Measurements from ENCODE around the gene CCER1. TPM values are rescaled to one million over a fixed set of nuclear protein-coding genes. Genes with fewer than 3 reads are reported as not detected.

CCER1 gene
- total RNA-seq, 1 experiment from 2014 or later, result not detected

DNA sequence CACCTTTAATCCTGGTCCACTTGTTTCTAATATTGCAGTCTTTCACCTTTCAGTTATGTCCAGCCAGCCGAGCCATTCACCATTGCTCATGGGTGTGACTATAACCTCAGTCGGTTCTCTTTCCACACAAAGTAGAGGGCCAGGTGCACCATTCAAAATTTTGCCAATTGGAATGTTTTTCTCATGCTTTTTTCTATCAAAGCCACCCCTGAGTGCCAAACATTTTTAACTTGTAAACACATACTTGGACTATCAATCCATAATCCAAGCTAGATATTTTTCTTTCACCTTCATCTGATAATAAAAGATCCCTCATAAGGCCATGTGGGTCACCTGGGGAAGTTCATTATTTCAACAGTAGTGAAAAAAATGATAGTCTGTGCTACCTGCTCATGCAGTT is 52.4 kb downstream of the CCER1 start:
- Histone ChIP-seq H3K4me1 (ENCODE audit: insufficient read depth, low read length) (no peaks in the 10 kb centered on the region), H2BK20ac (ENCODE audit: low read depth, low read length, poor library complexity, severe bottlenecking) (no peak overlapping the region), H2AK5ac (ENCODE audit: insufficient read length, low read length) (no peak overlapping the region), H4K8ac (replicated peaks; ENCODE audit: insufficient read length, low read depth, low read length) (no peak overlapping the region), H3K9ac (ENCODE audit: extremely low read depth, insufficient read length, low read length) (no peak overlapping the region), H3K23ac (ENCODE audit: insufficient read length, low read depth, low read length) (no peak overlapping the region), H3K23me2 (ENCODE audit: insufficient read length, low read depth, low read length, poor library complexity, severe bottlenecking) (no peaks in the 10 kb centered on the region), H3K79me1 (ENCODE audit: insufficient read depth, low read depth, low read length, poor library complexity, severe bottlenecking) (no peaks in the 10 kb centered on the region), H3K56ac (ENCODE audit: insufficient read length, low read depth, low read length) (no peak overlapping the region), H3K4me2 (ENCODE audit: insufficient read depth, insufficient read length, low read length) (no peak overlapping the region), H3K14ac (ENCODE audit: insufficient read depth, low read length) (no peak overlapping the region), H2BK120ac (ENCODE audit: low read depth, low read length, poor library complexity, severe bottlenecking) (no peak overlapping the region), H3K4ac (ENCODE audit: low read depth, low read length) (no peak overlapping the region), H4K5ac (ENCODE audit: insufficient read length, low read depth, low read length) (no peak overlapping the region), H3K9me3 (ENCODE audit: control insufficient read depth, low read depth, low read length) (no peaks in the 10 kb centered on the region), H2BK5ac (ENCODE audit: insufficient read length, low read length) (no peak overlapping the region), H3K18ac (ENCODE audit: insufficient read length, low read depth, low read length) (no peak overlapping the region), H2AFZ (ENCODE audit: low read length) (no peak overlapping the region), H3K27me3 (ENCODE audit: insufficient read depth, low read length) (no peaks in the 10 kb centered on the region), H3K79me2 (ENCODE audit: insufficient read depth, low read length) (no peaks in the 10 kb centered on the region), H4K20me1 (ENCODE audit: control insufficient read depth, insufficient read depth, insufficient read length) (no peaks in the 10 kb centered on the region), H2BK15ac (ENCODE audit: low read depth, low read length) (no peak overlapping the region), H3K27ac (ENCODE audit: insufficient read length, low read depth, low read length) (no peak overlapping the region), H3T11ph (ENCODE audit: low read length) (no peak overlapping the region), H4K91ac (ENCODE audit: insufficient read length, low read depth, low read length) (no peak overlapping the region), H2BK12ac (ENCODE audit: insufficient read length, low read depth, low read length) (no peak overlapping the region)
- no peak overlapping the region for H3K27ac Mint-ChIP-seq
- no CpG with 5 or more reads among the region's 2 CpGs for WGBS (ENCODE audit: extremely low coverage, insufficient read length, low lambda C conversion rate)
- H3K4me3 Mint-ChIP-seq, result no peak overlapping the region
- no peaks in the 10 kb centered on the region for H3K9me3 Mint-ChIP-seq
- H3K4me1 Mint-ChIP-seq, result no peaks in the 10 kb centered on the region
- 0 out of 2 replicates have a peak, but pooled peaks cover 2% of the 10 kb centered on the region for H3K27me3 Mint-ChIP-seq (ENCODE audit: low read depth)
- TF ChIP-seq, protein P1, sequence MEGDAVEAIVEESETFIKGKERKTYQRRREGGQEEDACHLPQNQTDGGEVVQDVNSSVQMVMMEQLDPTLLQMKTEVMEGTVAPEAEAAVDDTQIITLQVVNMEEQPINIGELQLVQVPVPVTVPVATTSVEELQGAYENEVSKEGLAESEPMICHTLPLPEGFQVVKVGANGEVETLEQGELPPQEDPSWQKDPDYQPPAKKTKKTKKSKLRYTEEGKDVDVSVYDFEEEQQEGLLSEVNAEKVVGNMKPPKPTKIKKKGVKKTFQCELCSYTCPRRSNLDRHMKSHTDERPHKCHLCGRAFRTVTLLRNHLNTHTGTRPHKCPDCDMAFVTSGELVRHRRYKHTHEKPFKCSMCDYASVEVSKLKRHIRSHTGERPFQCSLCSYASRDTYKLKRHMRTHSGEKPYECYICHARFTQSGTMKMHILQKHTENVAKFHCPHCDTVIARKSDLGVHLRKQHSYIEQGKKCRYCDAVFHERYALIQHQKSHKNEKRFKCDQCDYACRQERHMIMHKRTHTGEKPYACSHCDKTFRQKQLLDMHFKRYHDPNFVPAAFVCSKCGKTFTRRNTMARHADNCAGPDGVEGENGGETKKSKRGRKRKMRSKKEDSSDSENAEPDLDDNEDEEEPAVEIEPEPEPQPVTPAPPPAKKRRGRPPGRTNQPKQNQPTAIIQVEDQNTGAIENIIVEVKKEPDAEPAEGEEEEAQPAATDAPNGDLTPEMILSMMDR (conservative IDR thresholded peaks at IDR 0.05), result no peak
- no peaks in the 10 kb centered on the region for H3K36me3 Mint-ChIP-seq (ENCODE audit: insufficient read depth in 1 of 3, low read depth in 3 of 3)
- DNase-seq, result no peak

Other genes with a start within 250 kb of the CCER1 start
- gene EPYC, start 49.8 kb upstream of the CCER1 start, total RNA-seq (2021), result not detected in 2 replicates
- gene KERA, start 102.8 kb upstream of the CCER1 start, total RNA-seq (2021), result not detected in 2 replicates
- gene LUM, start 156.3 kb upstream of the CCER1 start, total RNA-seq (2021), result not detected in 2 replicates
- gene DCN, start 227.6 kb upstream of the CCER1 start, total RNA-seq (2021), result not detected in 2 replicates

Measured in H9 (cell line).